OCI-LY3 (cell line): ENCODE data around the gene PRPF40B.

Experiments
- H2AFZ ChIP-seq: fragments of 200-600, 300-600 bp; shearing (Covaris generic); 2 replicates; pipeline ENCODE4 v1.6.0; 2014; ENCODE audit warnings: antibody characterized with exemption, low read depth, low read length
- H3K27ac ChIP-seq: fragments of 200-600, 300-600 bp; sonication (generic); 2 replicates; pipeline ENCODE4 v1.5.1; 2014; ENCODE audit warnings: mild to moderate bottlenecking, low read length, moderate library complexity, mixed read lengths
- H3K27me3 ChIP-seq: fragments of 200-600, 300-600 bp; sonication (generic); 2 replicates; pipeline ENCODE4 v1.6.1; 2014; ENCODE audit warnings: low read depth, low read length, mixed read lengths
- H3K36me3 ChIP-seq: fragments of 200-600, 300-600 bp; sonication (generic); replicated peaks from 2 replicates; pipeline ENCODE3; 2014; ENCODE audit warnings: low read depth, low read length, mixed read lengths
- H3K4me1 ChIP-seq: fragments of 300-600, 200-600 bp; sonication (generic); 2 replicates; pipeline ENCODE4 v1.6.1; 2014; ENCODE audit warnings: low read length, mixed read lengths
- H3K4me2 ChIP-seq: fragments of 200-600, 300-600 bp; sonication (generic); 2 replicates; pipeline ENCODE4 v1.6.1; 2014; ENCODE audit warnings: low read length, mixed read lengths
- H3K4me3 ChIP-seq: fragments of 300-600, 200-600 bp; sonication (generic); 2 replicates; pipeline ENCODE4 v1.5.1; 2014; ENCODE audit warnings: antibody characterized with exemption, mild to moderate bottlenecking, low read length, moderate library complexity
- H3K79me2 ChIP-seq: fragments of 300-600, 200-600 bp; shearing (Covaris generic); 2 replicates; pipeline ENCODE4 v1.6.1; 2014; ENCODE audit warnings: mild to moderate bottlenecking, low read length, mixed read lengths
- H3K9ac ChIP-seq: fragments of 300-600, 200-600 bp; shearing (Covaris generic); 2 replicates; pipeline ENCODE4 v1.6.0; 2014; ENCODE audit warnings: mild to moderate bottlenecking, low read length, moderate library complexity
- H3K9me3 ChIP-seq: fragments of 200-600, 300-600 bp; shearing (Covaris generic); 2 replicates; pipeline ENCODE4 v1.6.1; 2014; ENCODE audit warnings: low read length, mixed read lengths; ENCODE audit not compliant: insufficient read depth
- H4K20me1 ChIP-seq: fragments of 200-600, 300-600 bp; sonication (generic); 2 replicates; pipeline ENCODE4 v1.6.1; 2016; ENCODE audit warnings: low read length, mixed read lengths; ENCODE audit not compliant: insufficient read depth
- CTCF ChIP-seq: fragments of 200-600, 300-600 bp; sonication (generic); IDR thresholded peaks from 2 replicates; pipeline ENCODE4 v1.5.1; 2014; ENCODE audit warnings: antibody characterized with exemption, low read length, low read depth
- EZH2phosphoT487 ChIP-seq: fragments of 200-600 bp; shearing (Covaris generic); IDR thresholded peaks from 2 replicates; pipeline ENCODE4 v1.6.1; 2018; ENCODE audit warnings: antibody characterized with exemption, mixed run types, low read depth

The PRPF40B gene

DNA sequence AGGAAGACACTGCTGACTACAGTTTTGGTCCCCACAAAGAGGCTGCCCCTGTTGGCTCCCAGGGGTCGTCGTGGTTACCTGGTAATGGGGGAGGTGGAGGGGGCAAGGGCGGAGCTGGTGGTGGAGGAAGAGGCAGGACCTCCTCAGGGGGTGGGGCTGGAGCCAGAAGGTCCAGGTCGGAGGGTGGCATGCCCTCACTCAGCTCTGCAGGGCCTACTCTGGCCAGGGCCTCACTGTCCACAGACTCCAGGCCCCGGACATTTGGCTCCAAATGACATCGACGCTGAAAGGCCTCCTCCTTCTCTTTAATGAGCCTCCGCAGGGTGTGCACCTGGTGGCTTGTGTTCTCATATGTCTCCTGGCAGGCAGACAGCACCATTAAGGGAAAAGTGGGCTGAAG lies 28.5 kb downstream of the PRPF40B start:
- no peak overlapping the region for H2AFZ ChIP-seq
- no peaks in the 10 kb centered on the region for H3K27me3 ChIP-seq
- H3K9ac ChIP-seq, result no peak overlapping the region
- H4K20me1 ChIP-seq, result no peaks in the 10 kb centered on the region
- H3K4me1 ChIP-seq, result no peaks in the 10 kb centered on the region
- no peak overlapping the region for H3K27ac ChIP-seq
- H3K9me3 ChIP-seq, result no peaks in the 10 kb centered on the region
- H3K36me3 ChIP-seq, result peaks cover 81% of the 10 kb centered on the region
- H3K4me2 ChIP-seq, result no peak overlapping the region
- H3K4me3 ChIP-seq, result no peak overlapping the region
- TF ChIP-seq EZH2phosphoT487, result no peak
- TF ChIP-seq CTCF, result no peak
- no peaks in the 10 kb centered on the region for H3K79me2 ChIP-seq

DNA sequence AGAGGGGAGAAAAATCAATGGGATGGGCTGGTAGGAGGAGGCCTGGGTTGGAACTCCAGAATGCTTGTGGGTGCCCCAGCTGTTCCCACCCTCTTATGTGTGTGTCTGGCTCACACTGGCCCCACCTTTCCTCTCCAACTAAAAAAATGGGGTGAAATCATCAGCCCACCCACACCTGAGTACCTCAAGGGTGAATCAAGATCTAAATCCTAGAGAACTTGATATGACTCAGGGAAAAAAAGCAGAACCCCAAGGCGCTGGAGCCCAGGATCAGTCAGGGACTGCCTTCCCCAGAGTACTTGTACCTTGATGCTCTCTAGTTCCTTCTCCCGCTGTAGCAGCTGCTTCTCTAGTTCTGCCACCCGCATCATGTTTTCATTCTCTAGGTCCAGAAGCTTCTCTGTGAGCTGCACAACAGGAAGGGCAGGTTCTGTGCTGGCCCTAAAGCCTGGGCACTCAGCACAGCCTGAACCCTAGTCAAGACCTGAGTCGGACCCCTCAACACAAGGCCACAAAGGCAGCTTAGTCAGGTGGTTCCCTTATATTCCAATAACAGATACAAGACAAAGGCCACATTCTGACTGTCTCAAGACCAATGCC lies 29.7 kb downstream of the PRPF40B start:
- Histone ChIP-seq H2AFZ (no peak overlapping the region), H3K79me2 (no peaks in the 10 kb centered on the region), H3K27ac (no peak overlapping the region), H3K36me3 (peaks cover 83% of the 10 kb centered on the region), H4K20me1 (no peaks in the 10 kb centered on the region), H3K4me2 (no peak overlapping the region), H3K9ac (no peak overlapping the region), H3K4me3 (no peak overlapping the region), H3K4me1 (no peaks in the 10 kb centered on the region), H3K27me3 (no peaks in the 10 kb centered on the region), H3K9me3 (no peaks in the 10 kb centered on the region)
- no peak for TF ChIP-seq CTCF

DNA sequence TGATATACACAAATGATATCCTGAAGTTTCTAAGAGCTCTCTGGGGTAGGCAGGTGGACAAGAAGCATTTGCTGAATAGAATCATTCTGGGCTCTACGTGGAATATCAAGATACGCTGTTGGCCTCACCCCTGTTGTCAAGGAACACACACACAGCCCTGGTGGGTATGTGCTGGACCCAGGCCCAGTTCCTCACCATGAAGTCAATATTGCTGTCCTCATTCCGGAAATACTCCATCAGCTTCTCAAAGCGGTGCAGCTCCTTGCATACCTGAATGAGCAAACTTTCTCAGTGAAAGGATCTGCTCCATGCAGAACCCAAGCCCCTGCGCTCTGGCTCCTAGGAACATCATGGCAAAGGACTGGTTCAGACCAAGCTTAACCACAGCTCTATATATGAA lies 31.4 kb downstream of the PRPF40B start:
- no peak overlapping the region for H3K4me3 ChIP-seq
- H3K4me1 ChIP-seq, result no peaks in the 10 kb centered on the region
- no peak overlapping the region for H2AFZ ChIP-seq
- H3K79me2 ChIP-seq, result 0 out of 2 replicates have a peak, but pooled peaks cover 3% of the 10 kb centered on the region
- TF ChIP-seq EZH2phosphoT487 (no peak), CTCF (no peak)
- H4K20me1 ChIP-seq, result no peaks in the 10 kb centered on the region
- H3K9ac ChIP-seq, result no peak overlapping the region
- no peak overlapping the region for H3K27ac ChIP-seq
- no peak overlapping the region for H3K4me2 ChIP-seq
- H3K36me3 ChIP-seq, result peaks cover 78% of the 10 kb centered on the region
- no peaks in the 10 kb centered on the region for H3K9me3 ChIP-seq
- no peaks in the 10 kb centered on the region for H3K27me3 ChIP-seq

DNA sequence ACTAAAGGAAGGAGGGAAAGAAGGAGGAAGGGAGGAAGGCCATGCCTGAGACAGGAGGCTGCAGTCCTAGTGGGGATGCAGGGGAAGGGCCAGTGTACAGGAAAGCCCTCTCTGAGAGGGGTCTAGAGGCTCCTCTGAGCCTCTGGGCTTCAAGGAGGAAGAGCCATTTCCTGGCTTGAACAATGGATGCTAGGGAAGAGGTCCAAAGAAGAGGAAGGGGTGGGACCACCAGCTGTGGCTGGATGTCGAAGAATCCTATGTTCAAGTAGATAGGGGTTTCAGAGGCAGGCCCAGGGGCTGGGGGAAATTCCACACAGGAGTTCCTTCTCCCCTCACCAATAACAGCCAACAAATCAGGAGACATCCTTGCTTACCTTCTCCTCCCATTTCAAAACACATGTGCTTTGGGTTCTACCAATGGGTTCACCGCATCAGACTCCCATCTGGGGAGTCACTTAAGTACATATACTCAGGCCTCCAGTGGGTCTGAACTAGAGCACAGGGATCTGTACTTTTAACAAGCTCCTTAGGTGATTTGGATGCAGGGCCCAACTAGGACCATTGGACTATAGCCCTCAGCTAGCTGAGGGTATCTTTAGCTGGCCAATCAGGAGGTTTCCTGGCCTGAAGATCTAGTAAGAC lies 32.4 kb downstream of the PRPF40B start:
- H3K27ac ChIP-seq, result no peak overlapping the region

More for the DNA sequence above, 32.4 kb downstream of the PRPF40B start:
- H3K4me2 ChIP-seq, result no peak overlapping the region
- H3K9ac ChIP-seq, result no peak overlapping the region
- H3K36me3 ChIP-seq, result peaks cover 81% of the 10 kb centered on the region
- H3K9me3 ChIP-seq, result no peaks in the 10 kb centered on the region
- H3K4me1 ChIP-seq, result peaks cover 3% of the 10 kb centered on the region
- H2AFZ ChIP-seq, result no peak overlapping the region
- H3K79me2 ChIP-seq, result peaks cover 8% of the 10 kb centered on the region
- no peaks in the 10 kb centered on the region for H3K27me3 ChIP-seq
- TF ChIP-seq CTCF (no peak), EZH2phosphoT487 (no peak)
- no peaks in the 10 kb centered on the region for H4K20me1 ChIP-seq
- H3K4me3 ChIP-seq, result no peak overlapping the region
